WI38 (cell line): ENCODE data around the gene COL11A1.
"Not testable (repeated sequence)": the region's sequence is repeated elsewhere in the genome, so short reads cannot be mapped to it uniquely, and the experiment has no call there.

ENCODE experiments used
- H3K4me3 ChIP-seq: 2 replicates; pipeline ENCODE4 v1.5.1; 2011; ENCODE audit warnings: low read depth, mild to moderate bottlenecking, control low read depth, low read length
- TF ChIP-seq, protein P1 (sequence below): IDR thresholded peaks from 2 replicates; pipeline ENCODE4 v1.5.1; 2012; ENCODE audit warnings: low read depth, mild to moderate bottlenecking, control low read depth, low read length

COL11A1 gene

DNA sequence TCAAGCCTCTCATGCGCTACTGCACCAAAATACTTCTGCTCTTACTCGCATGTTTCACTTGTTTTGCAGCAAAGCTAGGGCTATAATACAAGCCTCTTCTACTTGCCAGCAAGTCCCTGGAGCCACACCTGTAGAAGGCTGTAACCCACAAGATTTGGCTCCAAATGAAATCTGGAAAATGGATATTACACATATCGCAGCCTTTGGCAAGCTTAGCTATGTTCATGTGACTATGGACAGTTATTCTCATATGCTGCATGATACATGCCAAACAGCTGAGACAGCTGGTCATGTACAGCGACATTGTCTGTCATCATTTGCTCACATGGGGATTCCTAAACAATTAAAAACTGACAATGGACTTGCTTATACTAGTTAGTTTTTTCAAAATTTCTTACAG is 270.3 kb downstream of the COL11A1 start:
- TF ChIP-seq, protein P1, sequence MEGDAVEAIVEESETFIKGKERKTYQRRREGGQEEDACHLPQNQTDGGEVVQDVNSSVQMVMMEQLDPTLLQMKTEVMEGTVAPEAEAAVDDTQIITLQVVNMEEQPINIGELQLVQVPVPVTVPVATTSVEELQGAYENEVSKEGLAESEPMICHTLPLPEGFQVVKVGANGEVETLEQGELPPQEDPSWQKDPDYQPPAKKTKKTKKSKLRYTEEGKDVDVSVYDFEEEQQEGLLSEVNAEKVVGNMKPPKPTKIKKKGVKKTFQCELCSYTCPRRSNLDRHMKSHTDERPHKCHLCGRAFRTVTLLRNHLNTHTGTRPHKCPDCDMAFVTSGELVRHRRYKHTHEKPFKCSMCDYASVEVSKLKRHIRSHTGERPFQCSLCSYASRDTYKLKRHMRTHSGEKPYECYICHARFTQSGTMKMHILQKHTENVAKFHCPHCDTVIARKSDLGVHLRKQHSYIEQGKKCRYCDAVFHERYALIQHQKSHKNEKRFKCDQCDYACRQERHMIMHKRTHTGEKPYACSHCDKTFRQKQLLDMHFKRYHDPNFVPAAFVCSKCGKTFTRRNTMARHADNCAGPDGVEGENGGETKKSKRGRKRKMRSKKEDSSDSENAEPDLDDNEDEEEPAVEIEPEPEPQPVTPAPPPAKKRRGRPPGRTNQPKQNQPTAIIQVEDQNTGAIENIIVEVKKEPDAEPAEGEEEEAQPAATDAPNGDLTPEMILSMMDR, result no peak
- no peak overlapping the region for H3K4me3 ChIP-seq

DNA sequence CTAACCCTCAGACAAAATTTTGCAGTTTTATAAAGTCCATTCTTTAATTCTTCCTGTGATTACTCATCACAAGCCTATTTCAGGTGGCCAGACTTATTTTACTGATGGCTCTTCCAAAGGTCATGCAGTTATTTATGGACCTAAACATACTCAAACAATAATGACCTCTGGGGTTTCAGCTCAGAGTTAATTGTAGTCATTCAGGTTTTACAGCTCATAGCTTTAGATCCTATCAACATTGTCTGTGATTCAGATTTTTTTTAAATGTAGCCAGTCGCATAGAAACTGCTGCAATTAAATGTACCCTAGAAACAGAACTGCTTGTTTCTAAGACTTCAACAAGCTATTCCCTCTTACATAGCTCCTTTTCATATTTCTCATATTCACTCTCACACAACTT is 270.8 kb downstream of the COL11A1 start:
- TF ChIP-seq, protein P1, result no peak
- H3K4me3 ChIP-seq, result no peak overlapping the region

DNA sequence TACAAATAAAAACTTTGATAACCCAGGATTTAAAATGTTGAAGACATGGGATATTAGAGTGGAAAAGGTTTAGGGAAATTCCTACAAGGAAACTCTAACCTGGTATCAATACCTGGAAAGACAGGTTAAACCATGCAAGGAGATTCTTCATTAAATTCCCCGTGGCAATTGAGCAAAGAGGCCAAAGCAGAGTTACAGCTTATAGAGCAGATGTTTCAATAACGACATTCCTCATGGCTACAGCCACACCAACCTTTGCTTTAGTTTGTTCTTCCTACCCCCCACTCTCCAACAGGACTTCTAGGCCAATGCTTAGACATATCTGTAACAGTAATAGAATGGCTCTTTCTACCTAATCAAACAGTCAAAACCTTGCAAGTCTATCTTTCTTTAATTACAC is 271.3 kb downstream of the COL11A1 start:
- TF ChIP-seq, protein P1, result no peak

DNA sequence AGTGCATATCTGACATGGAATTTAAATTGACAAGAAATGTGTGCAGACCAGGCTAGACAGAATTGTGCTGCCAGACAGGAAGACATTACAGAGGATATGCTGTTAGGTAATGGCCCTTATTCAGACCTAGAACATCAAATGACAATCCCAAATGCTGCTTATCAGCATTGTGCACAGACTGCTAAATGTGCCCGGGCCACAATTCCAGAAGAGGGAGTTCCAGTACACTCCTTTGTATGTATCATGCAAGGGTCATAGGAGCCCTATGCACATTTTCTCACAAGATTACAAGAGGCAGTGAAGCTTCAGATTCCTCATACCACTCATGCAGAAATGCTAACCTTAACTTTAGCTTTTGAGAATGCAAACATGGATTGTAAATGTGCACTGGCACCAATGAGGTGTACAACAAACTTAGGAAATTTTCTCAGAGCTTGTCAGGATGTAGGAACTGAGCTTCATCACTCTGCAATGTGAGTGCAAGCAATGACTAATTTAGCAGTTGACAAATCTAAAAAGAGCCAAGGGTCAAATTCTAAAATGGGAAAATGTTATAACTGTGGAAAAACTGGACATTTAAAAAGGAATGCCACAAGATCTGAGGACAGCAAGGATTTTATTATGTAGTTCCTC is 273.5 kb downstream of the COL11A1 start:
- TF ChIP-seq, protein P1, result no peak
- no peak overlapping the region for H3K4me3 ChIP-seq

More for the DNA sequence above, 271.3 kb downstream of the COL11A1 start:
- no peak overlapping the region for H3K4me3 ChIP-seq

DNA sequence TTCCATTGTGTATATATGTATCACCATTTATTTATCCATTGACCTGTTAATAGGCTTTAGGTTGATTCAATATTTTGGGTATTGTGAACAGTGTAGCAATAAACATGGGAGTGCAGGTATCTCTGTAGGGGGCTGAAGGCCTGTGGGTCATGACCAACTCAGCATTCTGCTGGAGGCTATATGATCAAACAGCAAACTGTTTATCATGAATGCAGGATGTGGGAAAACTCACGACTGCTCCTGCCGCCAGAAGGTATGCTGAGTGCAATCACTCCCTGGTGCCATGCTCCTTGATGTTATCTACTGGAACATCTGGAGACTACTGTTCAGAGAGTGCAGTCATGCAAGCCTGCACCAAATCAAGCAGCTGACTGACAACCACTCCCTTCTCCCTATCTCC is 275.2 kb downstream of the COL11A1 start:
- no peak overlapping the region for H3K4me3 ChIP-seq
- TF ChIP-seq, protein P1, result no peak

DNA sequence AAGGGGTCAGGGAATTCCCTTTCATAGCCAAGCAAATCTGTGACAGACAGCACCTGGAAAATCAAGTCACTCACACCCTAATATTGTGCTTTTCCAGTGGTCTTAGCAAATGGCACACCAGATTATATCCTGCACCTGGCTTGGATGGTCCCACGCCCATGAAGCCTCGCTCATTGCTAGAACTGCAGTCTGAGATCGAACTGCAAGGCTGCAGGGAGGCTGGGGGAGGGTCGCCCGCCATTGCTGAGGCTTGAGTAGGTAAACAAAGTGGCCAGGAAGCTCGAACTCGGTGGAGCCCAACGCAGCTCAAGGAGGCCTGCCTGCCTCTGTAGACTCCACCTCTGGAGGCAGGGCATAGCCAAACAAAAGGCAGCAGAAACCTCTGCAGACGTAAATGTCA is 281.6 kb downstream of the COL11A1 start:
- not testable (repeated sequence) for H3K4me3 ChIP-seq
